ENCODE measurements around the gene MAPK7. TPM values are rescaled to one million over a fixed set of nuclear protein-coding genes. Genes with fewer than 3 reads are reported as not detected.

The MAPK7 gene
- total and polyA plus RNA-seq, 2 donors (not counting 3 experiments of a cell fraction or from before 2014, with no cell fraction given), result 16.8 to 30.7 TPM

DNA sequence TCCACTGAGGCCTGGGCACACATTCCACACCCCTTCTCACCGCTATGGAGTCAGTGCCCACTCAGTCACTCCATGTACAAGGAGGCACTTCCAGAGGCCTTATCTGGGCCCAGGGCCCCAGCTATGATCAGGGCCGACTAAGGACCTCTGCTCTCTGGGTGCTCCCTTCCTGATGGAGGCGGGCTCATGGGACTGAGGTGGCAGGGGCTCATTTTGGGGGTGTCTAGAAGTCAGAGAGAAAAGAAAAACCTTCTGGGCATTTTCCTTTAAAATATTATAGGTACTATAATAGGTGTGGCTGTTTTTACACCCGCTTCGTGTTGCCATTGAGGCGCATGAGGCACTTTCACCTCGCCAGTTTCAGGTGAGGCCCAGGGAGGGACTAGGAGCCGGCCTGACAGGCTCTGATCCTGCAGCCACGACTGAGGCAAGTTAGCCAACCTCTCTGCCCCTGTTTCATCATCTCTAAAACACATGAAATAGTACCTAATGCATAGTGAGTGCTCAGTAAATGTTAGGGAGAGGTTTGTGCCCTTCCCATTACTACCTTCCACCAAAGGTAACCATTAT, 30.1 kb upstream of the MAPK7 start:
- Histone ChIP-seq H3K4me2 (ENCODE audit: insufficient read depth, low read length) (no peak overlapping the region), H3K9ac (replicated peaks; ENCODE audit: extremely low read depth, insufficient read depth, low read length) (no peak overlapping the region), H3K79me2 (ENCODE audit: control insufficient read depth, insufficient read depth, low read length) (no peaks in the 10 kb centered on the region), H3K9me3 (replicated peaks; ENCODE audit: control insufficient read depth, insufficient read depth, low read length) (no peaks in the 10 kb centered on the region), H3K27ac (ENCODE audit: insufficient read depth, low read depth, low read length) (no peak overlapping the region), H3K36me3 (ENCODE audit: control insufficient read depth in 2 of 2, extremely low read depth in 1 of 2, insufficient read depth in 2 of 2, low read length in 2 of 2) (no peaks in the 10 kb centered on the region), H3K27me3 (ENCODE audit: control insufficient read depth in 2 of 2, insufficient read depth in 2 of 2, low read length in 2 of 2) (no peaks in the 10 kb centered on the region), H4K20me1 (replicated peaks; ENCODE audit: control insufficient read depth, extremely low read depth, insufficient read depth, low read length) (no peaks in the 10 kb centered on the region), H2AFZ (ENCODE audit: low read depth, low read length) (no peak overlapping the region), H3K9me1 (replicated peaks; ENCODE audit: control insufficient read depth, extremely low read depth, insufficient read depth, low read length) (no peaks in the 10 kb centered on the region), H3K4me1 (ENCODE audit: control insufficient read depth, extremely low read depth, insufficient read depth, low read length) (peaks cover 8% of the 10 kb centered on the region), H3K4me3 (replicated peaks in 1 of 3; ENCODE audit: insufficient read depth in 1 of 3, low read depth in 1 of 3, low read length in 3 of 3) (no peak overlapping the region)
- BruUV-seq (replicated peaks), result no TSS peak
- intact Hi-C loops (cut with micrococcal nuclease), result loop anchor here (5.0 kb wide), 1 partner anchor 36 kb away; no protein-coding TSS in a partner anchor
- dilution Hi-C loops (cut with MboI; ENCODE audit: extremely low pct_ligation_motif_present, low sequenced_read_pairs), result no loop called here
- ChIA-PET POLR2A (no interaction called here), CTCF (interaction anchor here (2.3 kb wide), 1 partner anchor 11 kb away, joined by 13 read pairs; no protein-coding TSS in a partner anchor)
- no peak for TF ChIP-seq GATA2 (IDR thresholded peaks at IDR 0.05; ENCODE audit: insufficient read depth, insufficient read length, low read depth, low read length)
- TF ChIP-seq EZH2 (IDR thresholded peaks at IDR 0.05; ENCODE audit: borderline replicate concordance, low read depth, low read length, severe bottlenecking), result no peak
- TF ChIP-seq, protein P1, sequence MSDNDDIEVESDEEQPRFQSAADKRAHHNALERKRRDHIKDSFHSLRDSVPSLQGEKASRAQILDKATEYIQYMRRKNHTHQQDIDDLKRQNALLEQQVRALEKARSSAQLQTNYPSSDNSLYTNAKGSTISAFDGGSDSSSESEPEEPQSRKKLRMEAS (IDR thresholded peaks at IDR 0.05; ENCODE audit: insufficient read depth, insufficient read length), result no peak
- DNase-seq (ENCODE audit: low read depth, low spot score) (no peak), FAIRE-seq (no peak)

DNA sequence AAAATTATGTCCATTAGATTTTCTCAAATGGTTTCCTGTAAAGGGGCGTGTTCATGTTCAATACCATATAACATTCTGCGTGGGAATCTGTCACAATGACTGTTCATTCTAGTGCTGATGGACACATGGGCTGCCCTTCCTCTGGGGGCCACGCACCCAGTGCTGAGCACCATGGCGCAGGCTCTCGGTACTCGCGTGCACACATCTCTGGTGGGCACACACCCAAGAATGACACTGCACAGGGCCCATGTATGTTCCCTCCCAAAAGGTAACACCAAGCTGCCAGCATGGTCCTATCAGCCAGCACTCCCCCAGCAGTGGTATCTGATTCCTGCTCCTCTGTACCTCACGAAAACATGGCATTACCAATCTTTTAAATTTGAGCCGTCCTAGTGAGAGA, 29.5 kb upstream of the MAPK7 start:
- no peak overlapping the region for H2AFZ ChIP-seq (ENCODE audit: low read depth, low read length)
- no peaks in the 10 kb centered on the region for H3K9me1 ChIP-seq (replicated peaks; ENCODE audit: control insufficient read depth, extremely low read depth, insufficient read depth, low read length)
- TF ChIP-seq, protein P2, sequence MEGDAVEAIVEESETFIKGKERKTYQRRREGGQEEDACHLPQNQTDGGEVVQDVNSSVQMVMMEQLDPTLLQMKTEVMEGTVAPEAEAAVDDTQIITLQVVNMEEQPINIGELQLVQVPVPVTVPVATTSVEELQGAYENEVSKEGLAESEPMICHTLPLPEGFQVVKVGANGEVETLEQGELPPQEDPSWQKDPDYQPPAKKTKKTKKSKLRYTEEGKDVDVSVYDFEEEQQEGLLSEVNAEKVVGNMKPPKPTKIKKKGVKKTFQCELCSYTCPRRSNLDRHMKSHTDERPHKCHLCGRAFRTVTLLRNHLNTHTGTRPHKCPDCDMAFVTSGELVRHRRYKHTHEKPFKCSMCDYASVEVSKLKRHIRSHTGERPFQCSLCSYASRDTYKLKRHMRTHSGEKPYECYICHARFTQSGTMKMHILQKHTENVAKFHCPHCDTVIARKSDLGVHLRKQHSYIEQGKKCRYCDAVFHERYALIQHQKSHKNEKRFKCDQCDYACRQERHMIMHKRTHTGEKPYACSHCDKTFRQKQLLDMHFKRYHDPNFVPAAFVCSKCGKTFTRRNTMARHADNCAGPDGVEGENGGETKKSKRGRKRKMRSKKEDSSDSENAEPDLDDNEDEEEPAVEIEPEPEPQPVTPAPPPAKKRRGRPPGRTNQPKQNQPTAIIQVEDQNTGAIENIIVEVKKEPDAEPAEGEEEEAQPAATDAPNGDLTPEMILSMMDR (IDR thresholded peaks at IDR 0.05; ENCODE audit: extremely low read depth in 1 of 2, insufficient read depth in 1 of 2, low read depth in 1 of 2, low read length in 2 of 2), result no peak
- TF ChIP-seq JUN (IDR thresholded peaks at IDR 0.05; ENCODE audit: borderline replicate concordance, insufficient read depth, insufficient read length, low read depth) (no peak), FOS (IDR thresholded peaks at IDR 0.05; ENCODE audit: borderline replicate concordance, insufficient read depth, low read length) (no peak), MYC (IDR thresholded peaks at IDR 0.05; ENCODE audit: low read depth, low read length) (no peak), EZH2 (IDR thresholded peaks at IDR 0.05; ENCODE audit: borderline replicate concordance, low read depth, low read length, severe bottlenecking) (no peak)
- TF ChIP-seq, protein P1 (IDR thresholded peaks at IDR 0.05; ENCODE audit: insufficient read depth, insufficient read length), result no peak
- no peaks in the 10 kb centered on the region for H3K27me3 ChIP-seq (ENCODE audit: control insufficient read depth in 2 of 2, insufficient read depth in 2 of 2, low read length in 2 of 2)
- H3K27ac ChIP-seq (ENCODE audit: insufficient read depth, low read depth, low read length), result no peak overlapping the region
- ChIA-PET POLR2A (no interaction called here), CTCF (no interaction called here)
- no peaks in the 10 kb centered on the region for H3K36me3 ChIP-seq (ENCODE audit: control insufficient read depth in 2 of 2, extremely low read depth in 1 of 2, insufficient read depth in 2 of 2, low read length in 2 of 2)
- peaks cover 8% of the 10 kb centered on the region for H3K4me1 ChIP-seq (ENCODE audit: control insufficient read depth, extremely low read depth, insufficient read depth, low read length)
- H3K4me2 ChIP-seq (ENCODE audit: insufficient read depth, low read length), result no peak overlapping the region
- intact Hi-C loops (cut with micrococcal nuclease), result loop anchor here (5.0 kb wide), 1 partner anchor 37 kb away; no protein-coding TSS in a partner anchor
- H3K79me2 ChIP-seq (ENCODE audit: control insufficient read depth, insufficient read depth, low read length), result no peaks in the 10 kb centered on the region
- no peaks in the 10 kb centered on the region for H3K9me3 ChIP-seq (replicated peaks; ENCODE audit: control insufficient read depth, insufficient read depth, low read length)
- no peaks in the 10 kb centered on the region for H4K20me1 ChIP-seq (replicated peaks; ENCODE audit: control insufficient read depth, extremely low read depth, insufficient read depth, low read length)
- no TSS peak for BruUV-seq (replicated peaks)
- DNase-seq (ENCODE audit: low read depth, low spot score) (no peak), FAIRE-seq (no peak)
- dilution Hi-C loops (cut with MboI; ENCODE audit: extremely low pct_ligation_motif_present, low sequenced_read_pairs), result no loop called here
- H3K9ac ChIP-seq (replicated peaks; ENCODE audit: extremely low read depth, insufficient read depth, low read length), result no peak overlapping the region
- no peak overlapping the region for H3K4me3 ChIP-seq (replicated peaks in 1 of 3; ENCODE audit: insufficient read depth in 1 of 3, low read depth in 1 of 3, low read length in 3 of 3)

All from endothelial cell of umbilical vein (primary cell).